ENCODE data around the gene MAP3K10.

MAP3K10 gene

GRCh38 chr19:40241809-40242384, 50.7 kb downstream of the MAP3K10 start:
- Histone ChIP-seq H2AFZ (ENCODE audit: low read length) (no peak overlapping the region), H3K9ac (ENCODE audit: low read length) (no peak overlapping the region), H3K9me3 (replicated peaks; ENCODE audit: insufficient read depth, low read length) (no peaks in the 10 kb centered on the region), H3K36me3 (replicated peaks; ENCODE audit: insufficient read depth, low read length) (no peaks in the 10 kb centered on the region), H3K27ac (ENCODE audit: low read length) (no peak overlapping the region), H3K27me3 (replicated peaks; ENCODE audit: insufficient read depth, low read length) (no peaks in the 10 kb centered on the region), H3F3A (ENCODE audit: insufficient read depth, low read length) (no peaks in the 10 kb centered on the region), H3K4me2 (ENCODE audit: low read depth, low read length) (no peak overlapping the region), H3K79me2 (ENCODE audit: low read length) (peaks cover 26% of the 10 kb centered on the region), H3K4me1 (ENCODE audit: low read length) (no peaks in the 10 kb centered on the region), H3K9me2 (replicated peaks; ENCODE audit: insufficient read depth, low read length) (no peaks in the 10 kb centered on the region), H4K20me1 (ENCODE audit: insufficient read depth, low read length) (no peaks in the 10 kb centered on the region), H3K4me3 (ENCODE audit: low read length) (no peak overlapping the region)
- DNase-seq: no peak
- TF ChIP-seq, protein P1, sequence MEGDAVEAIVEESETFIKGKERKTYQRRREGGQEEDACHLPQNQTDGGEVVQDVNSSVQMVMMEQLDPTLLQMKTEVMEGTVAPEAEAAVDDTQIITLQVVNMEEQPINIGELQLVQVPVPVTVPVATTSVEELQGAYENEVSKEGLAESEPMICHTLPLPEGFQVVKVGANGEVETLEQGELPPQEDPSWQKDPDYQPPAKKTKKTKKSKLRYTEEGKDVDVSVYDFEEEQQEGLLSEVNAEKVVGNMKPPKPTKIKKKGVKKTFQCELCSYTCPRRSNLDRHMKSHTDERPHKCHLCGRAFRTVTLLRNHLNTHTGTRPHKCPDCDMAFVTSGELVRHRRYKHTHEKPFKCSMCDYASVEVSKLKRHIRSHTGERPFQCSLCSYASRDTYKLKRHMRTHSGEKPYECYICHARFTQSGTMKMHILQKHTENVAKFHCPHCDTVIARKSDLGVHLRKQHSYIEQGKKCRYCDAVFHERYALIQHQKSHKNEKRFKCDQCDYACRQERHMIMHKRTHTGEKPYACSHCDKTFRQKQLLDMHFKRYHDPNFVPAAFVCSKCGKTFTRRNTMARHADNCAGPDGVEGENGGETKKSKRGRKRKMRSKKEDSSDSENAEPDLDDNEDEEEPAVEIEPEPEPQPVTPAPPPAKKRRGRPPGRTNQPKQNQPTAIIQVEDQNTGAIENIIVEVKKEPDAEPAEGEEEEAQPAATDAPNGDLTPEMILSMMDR (IDR thresholded peaks at IDR 0.05; ENCODE audit: low read length): no peak
- TF ChIP-seq EZH2phosphoT487 (IDR thresholded peaks at IDR 0.05; ENCODE audit: low read length) (no peak), EZH2 (optimal IDR thresholded peaks at IDR 0.05; ENCODE audit: low read depth, low read length) (no peak)

DNA sequence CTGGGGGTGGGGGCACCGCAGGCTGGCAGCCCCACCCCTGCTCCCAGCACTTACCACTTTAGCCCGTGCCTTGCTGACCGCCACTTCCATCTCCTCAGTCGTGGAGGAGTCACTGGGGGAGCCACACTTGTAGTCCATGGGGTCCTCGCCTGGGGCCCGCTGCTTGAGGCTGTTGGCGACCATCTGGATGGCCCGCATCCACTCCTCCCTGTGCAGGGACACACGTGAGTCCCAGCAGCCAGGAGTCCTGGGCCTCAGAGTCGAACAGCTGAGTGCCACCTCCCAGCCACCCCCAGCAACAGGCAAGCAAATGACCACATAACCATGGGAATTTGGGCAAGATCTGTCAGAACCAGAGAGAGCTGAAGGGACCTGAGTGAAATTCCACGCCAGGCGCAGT, 51.3 kb downstream of the MAP3K10 start:
- no peaks in the 10 kb centered on the region for H3K27me3 ChIP-seq (replicated peaks; ENCODE audit: insufficient read depth, low read length)
- no peaks in the 10 kb centered on the region for H4K20me1 ChIP-seq (ENCODE audit: insufficient read depth, low read length)
- H3K4me3 ChIP-seq (ENCODE audit: low read length): no peak overlapping the region
- H3K27ac ChIP-seq (ENCODE audit: low read length): no peak overlapping the region
- no peak overlapping the region for H3K4me2 ChIP-seq (ENCODE audit: low read depth, low read length)
- no peaks in the 10 kb centered on the region for H3K9me3 ChIP-seq (replicated peaks; ENCODE audit: insufficient read depth, low read length)
- no peaks in the 10 kb centered on the region for H3K9me2 ChIP-seq (replicated peaks; ENCODE audit: insufficient read depth, low read length)
- no peaks in the 10 kb centered on the region for H3F3A ChIP-seq (ENCODE audit: insufficient read depth, low read length)
- H3K36me3 ChIP-seq (replicated peaks; ENCODE audit: insufficient read depth, low read length): no peaks in the 10 kb centered on the region
- H3K79me2 ChIP-seq (ENCODE audit: low read length): peaks cover 32% of the 10 kb centered on the region
- no peak for DNase-seq
- H2AFZ ChIP-seq (ENCODE audit: low read length): no peak overlapping the region
- no peaks in the 10 kb centered on the region for H3K4me1 ChIP-seq (ENCODE audit: low read length)
- TF ChIP-seq, protein P1 (IDR thresholded peaks at IDR 0.05; ENCODE audit: low read length): no peak
- TF ChIP-seq EZH2 (optimal IDR thresholded peaks at IDR 0.05; ENCODE audit: low read depth, low read length) (no peak), EZH2phosphoT487 (IDR thresholded peaks at IDR 0.05; ENCODE audit: low read length) (no peak)
- no peak overlapping the region for H3K9ac ChIP-seq (ENCODE audit: low read length)

DNA sequence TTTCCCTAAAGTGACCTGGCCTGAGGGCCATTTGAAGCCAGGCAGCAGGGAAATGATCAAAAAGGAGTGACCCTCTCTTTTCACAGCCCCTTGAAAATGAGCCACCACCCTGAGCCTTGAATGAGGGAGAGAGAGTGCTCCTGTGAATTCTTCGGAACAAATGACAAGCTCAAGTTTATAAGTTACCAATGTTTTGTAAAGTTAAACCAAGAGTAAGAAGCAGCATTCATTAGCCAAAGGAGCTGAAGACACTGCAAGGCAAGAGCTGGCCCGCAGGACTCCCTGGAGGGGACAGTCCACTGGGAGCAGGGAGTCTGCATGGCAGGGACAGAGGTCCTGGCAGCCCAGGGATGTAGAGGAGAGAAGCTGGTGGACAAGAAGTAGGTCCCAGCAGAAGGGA, 52.0 kb downstream of the MAP3K10 start:
- Histone ChIP-seq H3K27me3 (replicated peaks; ENCODE audit: insufficient read depth, low read length) (no peaks in the 10 kb centered on the region), H3K36me3 (replicated peaks; ENCODE audit: insufficient read depth, low read length) (no peaks in the 10 kb centered on the region), H3K79me2 (ENCODE audit: low read length) (peaks cover 39% of the 10 kb centered on the region), H3K27ac (ENCODE audit: low read length) (no peak overlapping the region), H3K4me3 (ENCODE audit: low read length) (no peak overlapping the region), H3K4me1 (ENCODE audit: low read length) (no peaks in the 10 kb centered on the region), H3K4me2 (ENCODE audit: low read depth, low read length) (no peak overlapping the region), H3K9me2 (replicated peaks; ENCODE audit: insufficient read depth, low read length) (no peaks in the 10 kb centered on the region), H4K20me1 (ENCODE audit: insufficient read depth, low read length) (no peaks in the 10 kb centered on the region), H3F3A (ENCODE audit: insufficient read depth, low read length) (no peaks in the 10 kb centered on the region), H3K9ac (ENCODE audit: low read length) (no peak overlapping the region), H3K9me3 (replicated peaks; ENCODE audit: insufficient read depth, low read length) (no peaks in the 10 kb centered on the region), H2AFZ (ENCODE audit: low read length) (no peak overlapping the region)
- TF ChIP-seq, protein P1 (IDR thresholded peaks at IDR 0.05; ENCODE audit: low read length): no peak
- TF ChIP-seq EZH2 (optimal IDR thresholded peaks at IDR 0.05; ENCODE audit: low read depth, low read length) (no peak), EZH2phosphoT487 (IDR thresholded peaks at IDR 0.05; ENCODE audit: low read length) (no peak)
- DNase-seq: no peak

Data from MM.1S (cell line).